Tibial artery (tissue), 4 donors: Measurements from ENCODE around the gene RBPMS2.

Experiments used
- DNase-seq, 2 donors: peaks; one replicate each; pipeline ENCODE4 v3.0.0-alpha.2; 2019
- H3K27ac ChIP-seq, 2 donors: fragments of 200-600 bp; sonication (generic) in 1 of 2; 1 replicate in 1 of 2; 2 replicates in 1 of 2; pipeline ENCODE4 v1.5.1; 2018 to 2019; ENCODE audit warnings: mild to moderate bottlenecking in 1 of 2
- H3K27me3 ChIP-seq, 2 donors: fragments of 200-600 bp; sonication (generic) in 1 of 2; one replicate each; pipeline versions ENCODE4 v1.5.1 to v1.6.0; 2016 to 2019
- H3K36me3 ChIP-seq, 3 donors: fragments of 200-600 bp; sonication (generic) in 2 of 3; one replicate each; pipeline ENCODE4 v1.5.1; 2016 to 2019; ENCODE audit warnings: mild to moderate bottlenecking in 2 of 3
- H3K4me1 ChIP-seq, 4 donors: fragments of 200-600 bp; sonication (generic) in 2 of 4; 1 replicate in 3 of 4; 2 replicates in 1 of 4; pipeline ENCODE4 v1.5.1; 2016 to 2019
- H3K4me3 ChIP-seq, 2 donors: fragments of 200-600 bp; sonication (generic) in 1 of 2; 1 replicate in 1 of 2; 2 replicates in 1 of 2; pipeline ENCODE4 v1.5.1; 2018 to 2019; ENCODE audit warnings: mild to moderate bottlenecking in 2 of 2
- H3K9me3 ChIP-seq, 3 donors: fragments of 200-600 bp; sonication (generic) in 1 of 3; one replicate each; pipeline ENCODE4 v1.5.1; 2016 to 2019
- CTCF ChIP-seq, 2 experiments: fragments of 200-600 bp in 1 of 2; fragments of 450-650 bp in 1 of 2; IDR thresholded peaks; one replicate each; pipeline ENCODE4 v1.5.1; 2017 to 2019; ENCODE audit warnings: antibody characterized with exemption in 2 of 2, mild to moderate bottlenecking in 1 of 2, moderate library complexity in 1 of 2
- intact Hi-C: fragments of 100-400 bp; cut with DNase I; formaldehyde crosslinking; loops from one replicate; pipeline ENCODE4 v1.15.0; 2023; ENCODE audit warnings: low total_unique reads

The RBPMS2 gene

GRCh38 chr15:64792282-64792681 is 16.9 kb upstream of the RBPMS2 start:
- no peak overlapping the region for H3K4me3 ChIP-seq
- intact Hi-C loops: no loop called here
- no peak for DNase-seq
- no peaks in the 10 kb centered on the region for H3K36me3 ChIP-seq
- H3K27me3 ChIP-seq: no peaks in the 10 kb centered on the region
- no peaks in the 10 kb centered on the region for H3K4me1 ChIP-seq
- H3K27ac ChIP-seq: no peak overlapping the region
- TF ChIP-seq CTCF (IDR thresholded peaks at IDR 0.05): no peak
- H3K9me3 ChIP-seq: no peaks in the 10 kb centered on the region

- no peak for DNase-seq
- intact Hi-C loops: no loop called here
- H3K4me3 ChIP-seq: no peak overlapping the region
- no peak for TF ChIP-seq CTCF (IDR thresholded peaks at IDR 0.05)
- H3K27ac ChIP-seq: no peak overlapping the region
- H3K9me3 ChIP-seq: no peaks in the 10 kb centered on the region
- no peaks in the 10 kb centered on the region for H3K36me3 ChIP-seq
- no peaks in the 10 kb centered on the region for H3K27me3 ChIP-seq
- no peaks in the 10 kb centered on the region for H3K4me1 ChIP-seq
Measured at GRCh38 chr15:64791401-64791800, 16.0 kb upstream of the RBPMS2 start.

- intact Hi-C loops: no loop called here
- Histone ChIP-seq H3K27ac (no peak overlapping the region), H3K36me3 (no peaks in the 10 kb centered on the region), H3K9me3 (no peaks in the 10 kb centered on the region), H3K4me1 (no peaks in the 10 kb centered on the region), H3K4me3 (no peak overlapping the region), H3K27me3 (no peaks in the 10 kb centered on the region)
- no peak for DNase-seq
- no peak for TF ChIP-seq CTCF (IDR thresholded peaks at IDR 0.05)
Measured at GRCh38 chr15:64783796-64784195, 8.4 kb upstream of the RBPMS2 start.

GRCh38 chr15:64782751-64783150 is 7.4 kb upstream of the RBPMS2 start:
- Histone ChIP-seq H3K9me3 (no peaks in the 10 kb centered on the region), H3K4me3 (no peak overlapping the region), H3K27me3 (no peaks in the 10 kb centered on the region), H3K36me3 (no peaks in the 10 kb centered on the region), H3K4me1 (no peaks in the 10 kb centered on the region), H3K27ac (no peak overlapping the region)
- no peak for TF ChIP-seq CTCF (IDR thresholded peaks at IDR 0.05)
- DNase-seq: no peak
- intact Hi-C loops: no loop called here

- Histone ChIP-seq H3K4me1 (peaks cover 0 to 13% (median under 1%) of the 10 kb centered on the region in 4 donors), H3K27me3 (no peaks in the 10 kb centered on the region), H3K36me3 (no peaks in the 10 kb centered on the region), H3K9me3 (no peaks in the 10 kb centered on the region), H3K27ac (no peak overlapping the region), H3K4me3 (no peak overlapping the region)
- no peak for TF ChIP-seq CTCF (IDR thresholded peaks at IDR 0.05)
- intact Hi-C loops: no loop called here
- no peak for DNase-seq
Measured at GRCh38 chr15:64781299-64781698, 5.9 kb upstream of the RBPMS2 start.

- no peak overlapping the region for H3K4me3 ChIP-seq
- DNase-seq: no peak
- no peaks in the 10 kb centered on the region for H3K27me3 ChIP-seq
- H3K9me3 ChIP-seq: no peaks in the 10 kb centered on the region
- peaks cover 0 to 19% (median 4%) of the 10 kb centered on the region in 4 donors for H3K4me1 ChIP-seq
- H3K27ac ChIP-seq: no peak overlapping the region
- intact Hi-C loops: no loop called here
- no peaks in the 10 kb centered on the region for H3K36me3 ChIP-seq
- TF ChIP-seq CTCF (IDR thresholded peaks at IDR 0.05): no peak
Measured at GRCh38 chr15:64780600-64781156, 5.3 kb upstream of the RBPMS2 start.
